NCI-H1930 (cell line): ENCODE data around the gene MS4A15.

Source experiments
- DNase-seq, 2 experiments: peaks; one replicate each; lab custom pipeline; 2025; lab: John Stamatoyannopoulos, UW

MS4A15 gene

GRCh38 chr11:60777572-60777971, 20.9 kb downstream of the MS4A15 start:
- no peak for DNase-seq

- no peak for DNase-seq
Measured at GRCh38 chr11:60780065-60780464, 23.4 kb downstream of the MS4A15 start.

- no peak for DNase-seq
Measured at GRCh38 chr11:60780774-60781173, 24.1 kb downstream of the MS4A15 start.

- DNase-seq: no peak
Measured at GRCh38 chr11:60781286-60781980, 24.8 kb downstream of the MS4A15 start.

- DNase-seq: no peak
Measured at GRCh38 chr11:60781981-60782316, 25.3 kb downstream of the MS4A15 start.

- no peak for DNase-seq
Measured at GRCh38 chr11:60782393-60783140, 25.9 kb downstream of the MS4A15 start.

GRCh38 chr11:60783141-60783484, 26.4 kb downstream of the MS4A15 start:
- DNase-seq: no peak

GRCh38 chr11:60783911-60784310, 27.2 kb downstream of the MS4A15 start:
- DNase-seq: no peak

- DNase-seq: no peak
Measured at GRCh38 chr11:60785136-60785535, 28.5 kb downstream of the MS4A15 start, which contains the start of gene MS4A10. Gene MS4A10 (plus strand): TSS chr11:60785333. CDS start chr11:60790336, 5,003 bp downstream.

GRCh38 chr11:60785806-60786361, 29.2 kb downstream of the MS4A15 start:
- no peak for DNase-seq

GRCh38 chr11:60786811-60787567, 30.3 kb downstream of the MS4A15 start:
- no peak for DNase-seq

GRCh38 chr11:60788401-60789125, 31.9 kb downstream of the MS4A15 start:
- no peak for DNase-seq

- no peak for DNase-seq
Measured at GRCh38 chr11:60790726-60791125, 34.1 kb downstream of the MS4A15 start.

- no peak for DNase-seq
Measured at GRCh38 chr11:60791153-60791933, 34.7 kb downstream of the MS4A15 start.

GRCh38 chr11:60792521-60792920, 35.9 kb downstream of the MS4A15 start:
- DNase-seq: no peak

- no peak for DNase-seq
Measured at GRCh38 chr11:60795291-60795690, 38.6 kb downstream of the MS4A15 start.

GRCh38 chr11:60797846-60798630, 41.4 kb downstream of the MS4A15 start:
- no peak for DNase-seq

- DNase-seq: no peak
Measured at GRCh38 chr11:60798631-60799030, 42.0 kb downstream of the MS4A15 start.

- no peak for DNase-seq
Measured at GRCh38 chr11:60801194-60801593, 44.5 kb downstream of the MS4A15 start.

- DNase-seq: no peak
Measured at GRCh38 chr11:60803273-60803936, 46.7 kb downstream of the MS4A15 start.
